Measurements from ENCODE around the gene NFE2L1.

Gene NFE2L1

DNA sequence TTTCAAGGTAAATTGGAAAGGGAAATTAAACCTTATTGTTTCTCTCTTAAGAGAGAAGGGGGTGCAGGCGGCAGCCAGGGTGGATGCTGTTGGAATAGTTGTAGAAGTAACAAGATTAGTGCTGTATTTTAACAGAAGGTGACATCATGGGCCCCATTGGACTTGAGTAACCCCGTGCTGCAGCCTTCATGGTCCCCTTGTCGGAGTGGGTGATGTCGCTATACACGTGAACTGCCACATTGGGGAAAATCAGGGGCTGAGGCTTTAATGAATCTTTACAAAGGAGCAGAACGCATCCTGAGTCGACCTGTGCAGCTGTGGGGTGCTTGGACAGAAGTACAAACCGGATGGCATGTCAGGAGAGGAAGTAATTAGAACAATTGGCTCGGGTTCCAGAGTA is 62.6 kb downstream of the NFE2L1 start:
- DNase-seq (ENCODE audit: low read depth in 2 of 2), result no peak
